Stimulated activated CD4-positive, alpha-beta T cell treated with anti-CD3 and anti-CD28 coated beads, TNF-alpha, amount 100 ng/mL, for 24 hours (primary cell): ENCODE results near the gene SLC35C1.

Source experiments
- DNase-seq, 3 experiments: peaks; one replicate each; pipeline ENCODE4 v3.0.0-alpha.2; 2020; ENCODE audit warnings: low read depth in 3 of 3

SLC35C1 gene

DNA sequence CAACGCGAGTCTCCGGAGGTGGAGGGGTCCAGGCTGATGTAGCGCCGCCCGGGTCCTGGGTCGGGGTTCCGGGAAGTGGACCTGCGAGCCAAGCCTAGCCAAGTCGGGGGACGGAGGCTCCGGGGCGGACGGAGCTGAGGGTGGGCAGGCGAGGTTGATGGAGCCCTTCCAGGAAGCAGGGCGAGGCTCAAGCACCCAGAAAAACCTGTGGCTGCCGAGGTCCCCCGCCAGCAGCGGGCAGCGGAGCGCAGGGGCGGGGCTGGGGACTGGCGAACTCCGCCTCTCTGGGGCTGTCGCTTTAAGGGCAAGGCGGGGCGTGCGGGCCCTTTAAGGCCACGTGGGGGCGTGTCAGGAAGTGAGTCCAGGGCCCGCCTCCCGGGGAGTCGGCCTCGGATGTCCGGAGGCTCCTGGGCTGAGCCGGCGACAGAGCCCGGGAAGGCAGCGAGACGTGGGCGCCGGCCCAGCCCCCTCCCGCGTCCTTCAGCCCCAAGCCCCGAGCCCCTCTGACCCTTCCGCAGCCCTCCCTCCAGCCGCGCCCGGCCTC lies at the start of gene SLC35C1:
TSS of gene SLC35C1 (plus strand) at position 389 of the 544 bp plus-strand sequence. CDS start 653 bp downstream, outside the sequence.
- peak; percentile 93 to 96 (median 95) for DNase-seq

GRCh38 chr11:45755281-45755859 lies 49.6 kb upstream of the SLC35C1 start:
- DNase-seq = no peak

GRCh38 chr11:45756384-45757010 lies 48.5 kb upstream of the SLC35C1 start:
- no peak for DNase-seq

DNA sequence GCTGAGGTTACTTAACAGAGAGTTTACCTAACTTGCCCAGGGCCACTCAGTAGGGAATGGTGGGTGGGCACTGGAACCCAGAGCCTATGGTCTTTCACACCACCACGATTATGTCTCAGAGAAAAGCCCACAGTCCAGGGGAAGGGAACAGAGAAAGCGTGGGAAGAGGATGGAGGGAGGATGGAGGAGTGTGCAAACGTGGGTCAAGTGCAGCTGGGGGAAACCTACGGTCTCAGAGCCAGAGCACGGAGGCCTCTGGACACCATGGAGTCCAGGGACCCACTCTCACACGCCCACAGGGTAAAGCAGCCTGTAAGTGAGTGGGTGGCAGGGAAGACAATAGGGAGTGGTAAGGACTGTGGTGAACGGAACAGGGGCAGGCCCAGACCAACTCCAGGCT lies 47.3 kb upstream of the SLC35C1 start:
- DNase-seq = no peak

DNA sequence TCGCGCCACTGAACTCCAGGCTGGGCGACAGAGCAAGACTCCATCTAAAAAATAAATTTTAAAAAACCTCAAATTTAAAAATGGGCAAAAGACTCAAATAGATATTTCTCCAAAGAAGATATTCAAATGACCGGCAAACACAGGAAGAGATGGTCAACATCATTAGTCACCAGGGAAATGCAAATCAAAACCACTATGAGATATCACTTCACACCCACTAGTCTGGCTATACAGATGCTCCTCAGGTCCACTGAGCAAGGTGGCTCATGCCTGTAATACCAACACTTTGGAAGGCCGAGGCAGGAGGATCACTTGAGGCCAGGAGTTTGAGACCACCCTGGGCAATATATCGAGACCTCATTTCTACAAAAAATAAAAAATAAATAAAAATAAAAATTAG lies 43.3 kb upstream of the SLC35C1 start:
- DNase-seq = no peak

DNA sequence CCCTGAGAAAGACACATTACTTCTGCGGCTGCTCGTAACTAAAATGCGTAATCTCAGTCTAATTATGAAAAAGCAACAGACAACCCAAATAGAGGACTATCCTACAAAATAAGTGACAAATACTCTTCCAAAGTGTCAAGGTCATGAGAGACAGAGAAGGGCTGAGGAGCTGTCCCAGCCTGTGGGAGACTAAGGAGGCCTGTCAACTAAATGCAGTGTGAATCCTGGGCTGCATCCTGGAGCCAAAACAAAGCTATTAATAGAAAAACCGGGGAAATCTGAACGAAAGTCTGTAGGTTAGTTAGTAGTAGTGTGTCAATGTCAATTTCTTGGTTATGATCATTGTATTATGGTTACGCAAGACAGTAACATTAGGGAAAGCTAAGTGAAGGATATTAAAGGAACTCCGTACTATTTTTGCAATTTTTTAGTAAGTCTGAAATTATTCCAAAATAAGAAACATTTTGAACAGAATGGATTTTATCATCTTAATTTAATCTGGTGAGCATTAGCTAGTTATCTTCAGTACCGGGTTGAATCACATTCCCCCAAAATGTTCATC lies 39.8 kb upstream of the SLC35C1 start:
- no peak for DNase-seq

DNA sequence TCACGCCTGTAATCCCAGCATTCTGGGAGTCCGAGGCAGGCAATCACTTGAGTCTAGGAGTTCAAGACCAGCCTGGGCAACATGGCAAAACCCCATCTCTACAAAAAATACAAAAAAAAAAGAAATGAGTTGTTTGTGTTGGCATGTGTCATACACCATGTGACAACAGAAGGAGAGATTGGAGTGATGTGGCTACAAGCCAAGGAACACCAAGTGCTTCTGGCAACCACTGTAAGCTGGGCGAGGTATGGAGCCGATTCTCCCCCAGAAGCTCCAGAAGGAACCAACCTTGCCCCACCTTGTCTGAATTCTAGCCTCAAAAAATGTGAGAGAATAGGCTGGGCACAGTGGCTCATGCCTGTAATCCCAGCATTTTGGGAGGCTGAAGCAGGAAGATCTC lies 39.1 kb upstream of the SLC35C1 start:
- no peak for DNase-seq

- no peak for DNase-seq
These were observed 38.5 kb upstream of the SLC35C1 start for GRCh38 chr11:45766469-45766868.

DNA sequence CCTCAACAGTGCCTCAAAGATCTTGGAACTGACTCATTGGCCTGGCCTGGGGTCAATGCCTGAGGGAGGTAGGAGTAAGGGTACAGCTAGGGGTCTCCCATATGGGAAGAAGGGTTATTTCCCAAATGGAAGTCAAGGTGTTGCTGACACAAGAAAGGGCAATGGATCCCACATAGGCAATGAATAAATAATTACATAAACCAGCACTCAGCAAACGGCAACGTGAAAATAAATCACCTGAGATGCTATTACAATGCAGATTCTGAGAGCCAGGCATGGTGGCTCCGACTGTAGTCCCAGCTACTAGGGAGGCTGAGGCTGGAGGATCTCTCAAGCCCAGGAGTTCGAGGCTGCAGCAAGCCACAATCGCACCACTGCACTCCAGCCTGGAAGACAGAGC lies 36.5 kb upstream of the SLC35C1 start:
- DNase-seq = no peak

DNA sequence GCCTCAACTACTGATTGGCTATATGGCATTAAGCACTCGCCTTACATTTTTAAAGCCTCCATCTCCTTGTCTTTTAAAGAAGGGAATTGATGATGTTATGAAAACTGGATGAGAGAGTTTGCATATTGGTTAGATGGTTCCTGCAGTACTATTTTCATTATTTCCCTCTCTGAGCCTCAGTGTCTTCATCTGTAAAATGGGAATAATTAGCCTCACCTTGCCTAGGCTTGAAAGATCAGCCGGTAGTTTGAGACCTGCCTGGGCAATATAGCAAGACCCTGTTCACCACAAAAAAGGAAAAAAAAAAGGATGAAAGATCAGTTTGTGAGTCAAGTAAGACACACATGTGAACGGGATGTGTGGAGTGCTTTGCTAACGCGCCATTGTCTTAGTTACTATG lies 35.0 kb upstream of the SLC35C1 start:
- DNase-seq = no peak

GRCh38 chr11:45771193-45771565 lies 33.8 kb upstream of the SLC35C1 start:
- peak; percentile 38 to 66 (median 42) for DNase-seq

- peak; percentile 69 to 87 (median 78) for DNase-seq
These were observed 33.1 kb upstream of the SLC35C1 start for GRCh38 chr11:45771566-45772448.

GRCh38 chr11:45772449-45772774 lies 32.5 kb upstream of the SLC35C1 start:
- DNase-seq = no peak

DNA sequence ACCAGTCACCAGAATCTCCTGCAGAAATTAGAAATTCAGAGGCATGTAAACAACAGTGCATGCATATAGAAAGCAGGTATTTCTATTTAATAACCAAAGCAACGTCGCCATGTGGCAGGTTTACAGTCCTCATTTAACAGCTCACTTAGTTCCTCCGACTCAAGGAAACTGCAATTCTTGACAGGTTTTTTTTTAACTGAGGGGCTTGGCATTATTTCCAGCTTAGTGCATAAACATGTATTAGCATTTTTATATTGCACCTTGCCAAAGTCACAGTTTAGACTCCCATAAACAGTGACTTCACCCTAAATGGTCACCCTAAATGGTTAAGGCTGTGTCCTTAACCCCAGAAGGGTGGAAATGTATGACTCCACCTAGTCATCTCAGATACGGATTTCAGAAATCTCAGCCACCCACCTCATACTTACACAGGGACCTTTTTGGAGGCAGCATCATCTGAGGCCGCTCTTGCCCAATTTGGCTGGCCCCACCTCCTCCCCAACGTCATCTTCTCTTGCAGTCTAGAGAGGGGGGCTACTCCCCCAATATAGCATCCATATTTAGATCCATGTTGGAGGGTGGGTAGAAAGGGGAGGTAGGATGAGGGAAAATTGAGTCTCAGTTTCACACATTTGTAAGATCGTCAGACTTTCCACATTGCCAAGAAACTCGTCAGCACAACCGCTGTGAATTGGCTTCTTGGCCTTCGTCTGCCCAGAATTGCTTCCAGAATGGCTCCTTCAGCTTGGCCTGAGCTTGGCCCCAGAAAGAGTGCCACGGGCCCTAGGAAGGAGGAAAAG lies 31.8 kb upstream of the SLC35C1 start:
- no peak for DNase-seq

- no peak for DNase-seq
These were observed 30.9 kb upstream of the SLC35C1 start for GRCh38 chr11:45773786-45774655.

DNA sequence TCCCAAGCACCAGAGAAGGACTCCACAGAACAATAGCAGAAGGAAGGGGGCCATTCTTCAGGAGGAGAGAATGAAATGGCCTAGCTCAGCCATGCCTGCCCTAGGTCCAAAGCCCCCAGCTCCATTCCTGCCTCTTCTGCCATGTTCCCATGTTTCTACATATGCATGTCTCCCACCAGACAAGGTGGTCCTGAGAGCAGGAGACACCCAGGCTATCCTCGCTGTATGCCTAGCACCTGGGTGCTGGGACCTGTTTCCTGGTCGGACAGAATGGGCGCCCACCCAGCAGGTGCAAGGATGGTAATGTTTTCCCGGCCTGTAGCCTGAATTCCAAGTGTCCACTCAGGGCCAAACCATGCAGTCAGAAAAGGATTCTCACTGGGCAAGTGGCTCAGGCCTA lies 30.2 kb upstream of the SLC35C1 start:
- no peak for DNase-seq

DNA sequence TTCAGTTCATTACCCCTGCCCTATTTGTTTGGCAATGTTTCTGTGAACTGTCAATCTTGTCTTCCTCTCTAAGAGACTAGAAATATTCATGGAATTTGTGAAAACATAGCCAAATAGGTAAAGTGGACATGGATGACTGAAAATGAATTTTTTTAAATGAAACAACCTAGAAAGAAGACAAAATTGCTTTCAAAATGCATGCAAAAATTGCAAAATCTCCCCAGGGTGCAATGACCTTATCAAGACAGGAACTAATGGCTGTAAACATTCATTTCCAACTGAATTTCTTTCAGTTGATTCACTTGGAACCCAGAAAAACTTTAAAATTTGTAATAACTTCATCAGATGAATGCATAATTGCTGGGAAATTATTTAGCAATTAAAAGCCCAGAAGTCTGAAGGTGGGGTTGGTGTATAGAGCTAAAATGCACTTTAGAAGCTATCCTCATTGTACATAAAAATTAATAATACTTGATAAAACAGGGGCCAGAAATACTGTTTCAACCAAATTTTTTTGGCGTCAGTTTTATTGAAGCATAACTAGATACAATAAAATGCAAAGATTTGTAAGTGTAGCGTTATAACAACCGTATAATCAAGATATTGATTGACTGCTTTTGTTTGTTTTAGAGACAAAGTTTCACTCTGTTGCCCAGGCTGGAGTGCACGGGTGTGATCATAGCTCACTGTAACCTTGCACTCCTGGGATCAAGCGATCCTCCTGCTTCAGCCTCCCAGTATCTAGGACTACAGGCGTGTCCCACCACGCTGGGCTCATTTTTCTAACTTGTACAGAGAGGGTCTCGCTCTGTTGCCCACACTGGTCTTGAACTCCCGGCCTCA lies 27.6 kb upstream of the SLC35C1 start:
- no peak for DNase-seq

DNA sequence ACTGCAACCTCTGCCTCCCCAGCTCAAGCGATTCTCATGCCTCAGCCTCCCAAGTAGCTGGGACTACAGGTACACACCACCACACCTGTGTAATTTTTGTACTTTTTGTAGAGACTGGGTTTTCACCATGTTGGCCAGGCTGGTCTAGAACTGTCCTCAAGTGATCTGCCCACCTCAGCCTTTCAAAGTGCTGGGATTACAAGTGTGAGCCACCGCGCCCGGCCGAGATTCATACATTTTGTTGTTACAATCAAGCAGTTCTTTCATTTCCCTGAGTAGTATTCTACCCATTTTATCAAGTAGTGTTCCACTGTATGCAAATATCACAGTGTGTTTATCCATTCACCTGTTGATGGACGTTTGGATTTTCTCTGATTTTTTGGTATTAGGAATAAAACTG lies 26.6 kb upstream of the SLC35C1 start:
- DNase-seq = no peak

DNA sequence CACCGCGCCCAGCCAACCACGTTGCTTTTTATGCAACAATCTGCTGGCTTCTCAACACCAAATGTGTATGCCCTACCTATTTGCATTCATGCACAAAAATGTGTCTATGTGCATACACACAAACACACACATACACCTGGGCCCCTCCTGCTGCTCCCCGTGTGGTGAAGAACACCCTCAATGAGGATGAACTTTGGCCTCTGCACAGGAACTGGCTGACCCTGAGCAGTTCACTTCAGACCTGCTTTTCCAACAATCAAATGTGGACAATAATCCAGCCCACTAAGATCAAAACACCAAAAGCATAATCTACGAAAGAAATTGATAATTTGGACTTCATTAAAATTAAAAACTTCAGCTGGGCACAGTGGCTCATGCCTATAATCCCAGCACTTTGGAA lies 25.3 kb upstream of the SLC35C1 start:
- DNase-seq = no peak

GRCh38 chr11:45786272-45786671 lies 18.7 kb upstream of the SLC35C1 start:
- no peak for DNase-seq
